Measurements from ENCODE around the gene DESI2. TPM values are rescaled to one million over a fixed set of nuclear protein-coding genes. Genes with fewer than 3 reads are reported as not detected.
"Not testable (repeated sequence)": the region's sequence is repeated elsewhere in the genome, so short reads cannot be mapped to it uniquely, and the experiment has no call there.

Gene DESI2
- polyA plus RNA-seq, 2 of the 4 experiments (the other 2 are of a cell fraction): 29.3 to 57.8 TPM

DNA sequence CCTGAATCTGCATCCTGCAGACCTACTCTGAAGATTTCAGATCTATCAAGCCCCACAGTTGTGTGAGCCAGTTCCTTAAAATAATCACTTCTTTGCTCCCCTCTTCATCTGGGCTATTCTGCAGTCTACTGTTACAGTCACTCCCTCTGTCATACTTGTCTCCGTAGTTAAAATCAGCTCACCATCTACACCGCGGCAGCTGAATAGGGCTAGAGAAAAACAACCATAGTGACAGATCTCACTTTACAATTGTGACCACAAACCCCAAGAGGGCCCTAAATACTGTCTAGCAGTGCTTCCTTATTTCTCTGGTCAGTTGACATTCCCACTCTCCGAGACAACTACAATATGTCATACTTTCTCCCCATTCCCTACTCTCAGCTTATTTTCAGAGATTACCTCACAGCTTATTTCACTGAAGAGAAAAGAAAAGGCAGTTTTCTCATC lies 12.9 kb downstream of the DESI2 start:
- FAIRE-seq (no peak), ATAC-seq (no peak), DNase-seq (ENCODE audit: low read depth in 1 of 2, low spot score in 1 of 2) (no peak)
- Histone ChIP-seq H3K4me3 (no peak overlapping the region), H3K27ac (no peak overlapping the region), H3K4me2 (no peak overlapping the region), H3K4me1 (no peaks in the 10 kb centered on the region), H3K9me3 (peaks cover 4% of the 10 kb centered on the region; the same call in 1 of the 3 replicates)
- WGBS (ENCODE audit: missing lambda C conversion rate): 99% methylated on average over 4 of the region's 4 CpGs
- CTCF ChIA-PET: no interaction called here
- no peak for TF ChIP-seq SREBF2 (IDR thresholded peaks at IDR 0.05)
- no peak for TF ChIP-seq JUNB (IDR thresholded peaks at IDR 0.05)
- TF ChIP-seq FOXS1 (CRISPR knock-in tag; IDR thresholded peaks at IDR 0.05): no peak
- TF ChIP-seq NPAS2 (CRISPR knock-in tag; IDR thresholded peaks at IDR 0.05; ENCODE audit: borderline replicate concordance): no peak
- no peak for TF ChIP-seq CBX2 (IDR thresholded peaks at IDR 0.05; ENCODE audit: borderline replicate concordance, low read depth)
- TF ChIP-seq SMC3 (IDR thresholded peaks at IDR 0.05): no peak
- no peak for TF ChIP-seq FOSL2 (IDR thresholded peaks at IDR 0.05)
- TF ChIP-seq FOSL2 (CRISPR knock-in tag; IDR thresholded peaks at IDR 0.05): no peak
- POLR2A ChIA-PET: no interaction called here

- H3K4me1 ChIP-seq; DNase-seq (ENCODE audit: low read depth in 1 of 2, low spot score in 1 of 2); H3K4me3 ChIP-seq; H3K4me2 ChIP-seq; H3K27ac ChIP-seq; POLR2A ChIA-PET; H3K9me3 ChIP-seq; ATAC-seq; FAIRE-seq; CTCF ChIA-PET: not testable (repeated sequence)
- WGBS (ENCODE audit: missing lambda C conversion rate): 89% methylated on average over 6 of the region's 6 CpGs
Observed at GRCh38 chr1:244666672-244667418, 13.9 kb downstream of the DESI2 start.

DNA sequence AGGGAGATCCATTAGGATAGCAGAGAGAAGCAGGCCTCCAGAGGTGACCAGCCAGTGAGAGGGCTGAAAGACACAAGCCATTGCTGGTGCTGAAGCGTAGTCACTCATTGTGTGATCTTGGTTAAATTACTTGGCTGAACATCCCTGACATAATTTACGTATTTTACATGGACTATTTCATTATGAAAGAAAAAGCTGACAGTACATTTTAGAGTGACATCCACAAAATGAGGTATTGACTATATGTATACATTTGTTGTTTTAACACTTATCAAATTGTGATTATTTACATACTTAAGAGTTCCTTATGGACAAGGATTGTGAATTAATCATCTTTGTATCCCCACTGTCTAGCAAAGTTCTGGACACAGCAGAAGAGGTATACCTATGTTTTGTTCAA lies 14.9 kb downstream of the DESI2 start:
- ChIA-PET CTCF (no interaction called here), POLR2A (no interaction called here)
- ATAC-seq (no peak), DNase-seq (ENCODE audit: low read depth in 1 of 2, low spot score in 1 of 2) (no peak), FAIRE-seq (no peak)
- Histone ChIP-seq H3K27ac (no peak overlapping the region), H3K9me3 (no peaks in the 10 kb centered on the region), H3K4me2 (no peak overlapping the region), H3K4me3 (no peak overlapping the region), H3K4me1 (no peaks in the 10 kb centered on the region)
- WGBS (ENCODE audit: missing lambda C conversion rate): 96% methylated on average over 2 of the region's 2 CpGs
- TF ChIP-seq MAFK (IDR thresholded peaks at IDR 0.05; ENCODE audit: partially characterized antibody) (peak; percentile 63), NPAS2 (CRISPR knock-in tag; IDR thresholded peaks at IDR 0.05; ENCODE audit: borderline replicate concordance) (no peak)

DNA sequence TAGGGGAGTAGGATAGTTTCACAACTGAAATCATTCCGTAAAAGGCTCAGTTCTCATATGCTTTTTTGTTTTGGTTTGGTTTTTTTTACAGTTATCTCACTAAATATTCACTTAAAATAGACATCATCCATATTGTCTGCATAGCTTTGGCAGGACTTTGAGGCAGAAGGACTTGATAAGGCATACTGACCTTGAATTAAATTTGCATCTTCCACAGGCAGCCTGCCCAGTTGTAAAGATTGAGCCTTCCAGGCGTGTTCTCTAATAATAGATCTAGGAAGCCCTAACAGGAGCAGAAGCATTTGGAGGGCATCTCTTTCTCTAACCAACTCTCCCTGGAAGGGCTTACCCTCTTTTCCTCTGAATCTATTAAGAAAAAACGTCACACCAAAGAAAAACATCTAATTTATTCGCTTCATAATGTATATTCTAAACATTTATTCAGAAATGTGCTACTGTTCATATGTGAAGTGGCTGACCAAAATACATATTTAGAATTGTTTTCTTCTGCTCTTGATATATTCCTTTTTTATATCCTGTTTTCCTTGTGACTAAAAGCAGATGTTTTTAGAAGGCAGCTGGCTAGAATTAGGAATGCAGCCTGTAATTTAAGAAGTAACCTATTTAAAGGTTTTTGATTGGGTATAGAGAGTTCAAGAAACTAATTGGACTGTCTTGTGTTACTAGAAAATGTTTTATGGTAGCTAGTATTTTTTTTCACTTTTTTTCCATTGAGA lies 20.2 kb downstream of the DESI2 start:
- Histone ChIP-seq H3K27ac (no peak overlapping the region), H3K9me3 (no peaks in the 10 kb centered on the region), H3K4me1 (no peaks in the 10 kb centered on the region), H3K4me3 (no peak overlapping the region), H3K4me2 (no peak overlapping the region)
- TF ChIP-seq GATA3 (IDR thresholded peaks at IDR 0.05; ENCODE audit: borderline replicate concordance) (no peak), HEYL (CRISPR knock-in tag; IDR thresholded peaks at IDR 0.05) (no peak), TFCP2L1 (CRISPR knock-in tag; IDR thresholded peaks at IDR 0.05) (no peak), CHD4 (IDR thresholded peaks at IDR 0.05; ENCODE audit: borderline replicate concordance) (no peak), RNF2 (IDR thresholded peaks at IDR 0.05; ENCODE audit: borderline replicate concordance, low read depth) (no peak), ZFP36 (IDR thresholded peaks at IDR 0.05; ENCODE audit: borderline replicate concordance, partially characterized antibody) (no peak), KDM1A (IDR thresholded peaks at IDR 0.05; ENCODE audit: low read depth) (no peak), JUN (IDR thresholded peaks at IDR 0.05) (no peak), ZC3H11A (IDR thresholded peaks at IDR 0.05) (no peak), RARB (CRISPR knock-in tag; IDR thresholded peaks at IDR 0.05) (no peak), HOXB13 (CRISPR knock-in tag; IDR thresholded peaks at IDR 0.05; ENCODE audit: low read depth) (no peak), MAZ (IDR thresholded peaks at IDR 0.05; ENCODE audit: borderline replicate concordance, low read depth, low read length) (no peak)
- TF ChIP-seq, protein P1, sequence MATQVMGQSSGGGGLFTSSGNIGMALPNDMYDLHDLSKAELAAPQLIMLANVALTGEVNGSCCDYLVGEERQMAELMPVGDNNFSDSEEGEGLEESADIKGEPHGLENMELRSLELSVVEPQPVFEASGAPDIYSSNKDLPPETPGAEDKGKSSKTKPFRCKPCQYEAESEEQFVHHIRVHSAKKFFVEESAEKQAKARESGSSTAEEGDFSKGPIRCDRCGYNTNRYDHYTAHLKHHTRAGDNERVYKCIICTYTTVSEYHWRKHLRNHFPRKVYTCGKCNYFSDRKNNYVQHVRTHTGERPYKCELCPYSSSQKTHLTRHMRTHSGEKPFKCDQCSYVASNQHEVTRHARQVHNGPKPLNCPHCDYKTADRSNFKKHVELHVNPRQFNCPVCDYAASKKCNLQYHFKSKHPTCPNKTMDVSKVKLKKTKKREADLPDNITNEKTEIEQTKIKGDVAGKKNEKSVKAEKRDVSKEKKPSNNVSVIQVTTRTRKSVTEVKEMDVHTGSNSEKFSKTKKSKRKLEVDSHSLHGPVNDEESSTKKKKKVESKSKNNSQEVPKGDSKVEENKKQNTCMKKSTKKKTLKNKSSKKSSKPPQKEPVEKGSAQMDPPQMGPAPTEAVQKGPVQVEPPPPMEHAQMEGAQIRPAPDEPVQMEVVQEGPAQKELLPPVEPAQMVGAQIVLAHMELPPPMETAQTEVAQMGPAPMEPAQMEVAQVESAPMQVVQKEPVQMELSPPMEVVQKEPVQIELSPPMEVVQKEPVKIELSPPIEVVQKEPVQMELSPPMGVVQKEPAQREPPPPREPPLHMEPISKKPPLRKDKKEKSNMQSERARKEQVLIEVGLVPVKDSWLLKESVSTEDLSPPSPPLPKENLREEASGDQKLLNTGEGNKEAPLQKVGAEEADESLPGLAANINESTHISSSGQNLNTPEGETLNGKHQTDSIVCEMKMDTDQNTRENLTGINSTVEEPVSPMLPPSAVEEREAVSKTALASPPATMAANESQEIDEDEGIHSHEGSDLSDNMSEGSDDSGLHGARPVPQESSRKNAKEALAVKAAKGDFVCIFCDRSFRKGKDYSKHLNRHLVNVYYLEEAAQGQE (IDR thresholded peaks at IDR 0.05): no peak
- no peak for ATAC-seq
- ChIA-PET CTCF (interaction anchor here (1.2 kb wide), 1 partner anchor 39 kb away, joined by 3 read pairs; no protein-coding TSS in a partner anchor), POLR2A (no interaction called here)
- FAIRE-seq: no peak
- DNase-seq (ENCODE audit: low read depth in 1 of 2, low spot score in 1 of 2): no peak
- 72% methylated on average over 4 of the region's 4 CpGs for WGBS (ENCODE audit: missing lambda C conversion rate)
